ENCODE data around the gene SLC4A8.

The SLC4A8 gene

GRCh38 chr12:51441583-51441982, 17.0 kb downstream of the SLC4A8 start:
- TF ChIP-seq ZFP3 (CRISPR knock-in tag; IDR thresholded peaks at IDR 0.05) (no peak), ZNF565 (CRISPR knock-in tag; conservative IDR thresholded peaks at IDR 0.05; ENCODE audit: low read depth) (no peak), ZC3H10 (CRISPR knock-in tag; IDR thresholded peaks at IDR 0.05) (no peak), TSHZ2 (CRISPR knock-in tag; IDR thresholded peaks at IDR 0.05) (no peak), ESRRG (CRISPR knock-in tag; IDR thresholded peaks at IDR 0.05) (no peak), BACH2 (CRISPR knock-in tag; IDR thresholded peaks at IDR 0.05; ENCODE audit: borderline replicate concordance) (no peak), CREB5 (CRISPR knock-in tag; IDR thresholded peaks at IDR 0.05; ENCODE audit: low read depth) (no peak), RARB (CRISPR knock-in tag; IDR thresholded peaks at IDR 0.05) (no peak), CSDC2 (CRISPR knock-in tag; IDR thresholded peaks at IDR 0.05) (no peak), PPARA (CRISPR knock-in tag; IDR thresholded peaks at IDR 0.05; ENCODE audit: borderline replicate concordance) (no peak), OSR1 (CRISPR knock-in tag; IDR thresholded peaks at IDR 0.05) (no peak)
- TF ChIP-seq, protein P1, sequence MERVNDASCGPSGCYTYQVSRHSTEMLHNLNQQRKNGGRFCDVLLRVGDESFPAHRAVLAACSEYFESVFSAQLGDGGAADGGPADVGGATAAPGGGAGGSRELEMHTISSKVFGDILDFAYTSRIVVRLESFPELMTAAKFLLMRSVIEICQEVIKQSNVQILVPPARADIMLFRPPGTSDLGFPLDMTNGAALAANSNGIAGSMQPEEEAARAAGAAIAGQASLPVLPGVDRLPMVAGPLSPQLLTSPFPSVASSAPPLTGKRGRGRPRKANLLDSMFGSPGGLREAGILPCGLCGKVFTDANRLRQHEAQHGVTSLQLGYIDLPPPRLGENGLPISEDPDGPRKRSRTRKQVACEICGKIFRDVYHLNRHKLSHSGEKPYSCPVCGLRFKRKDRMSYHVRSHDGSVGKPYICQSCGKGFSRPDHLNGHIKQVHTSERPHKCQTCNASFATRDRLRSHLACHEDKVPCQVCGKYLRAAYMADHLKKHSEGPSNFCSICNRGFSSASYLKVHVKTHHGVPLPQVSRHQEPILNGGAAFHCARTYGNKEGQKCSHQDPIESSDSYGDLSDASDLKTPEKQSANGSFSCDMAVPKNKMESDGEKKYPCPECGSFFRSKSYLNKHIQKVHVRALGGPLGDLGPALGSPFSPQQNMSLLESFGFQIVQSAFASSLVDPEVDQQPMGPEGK (CRISPR knock-in tag; IDR thresholded peaks at IDR 0.05; ENCODE audit: borderline replicate concordance): no peak
- TF ChIP-seq, protein P2, sequence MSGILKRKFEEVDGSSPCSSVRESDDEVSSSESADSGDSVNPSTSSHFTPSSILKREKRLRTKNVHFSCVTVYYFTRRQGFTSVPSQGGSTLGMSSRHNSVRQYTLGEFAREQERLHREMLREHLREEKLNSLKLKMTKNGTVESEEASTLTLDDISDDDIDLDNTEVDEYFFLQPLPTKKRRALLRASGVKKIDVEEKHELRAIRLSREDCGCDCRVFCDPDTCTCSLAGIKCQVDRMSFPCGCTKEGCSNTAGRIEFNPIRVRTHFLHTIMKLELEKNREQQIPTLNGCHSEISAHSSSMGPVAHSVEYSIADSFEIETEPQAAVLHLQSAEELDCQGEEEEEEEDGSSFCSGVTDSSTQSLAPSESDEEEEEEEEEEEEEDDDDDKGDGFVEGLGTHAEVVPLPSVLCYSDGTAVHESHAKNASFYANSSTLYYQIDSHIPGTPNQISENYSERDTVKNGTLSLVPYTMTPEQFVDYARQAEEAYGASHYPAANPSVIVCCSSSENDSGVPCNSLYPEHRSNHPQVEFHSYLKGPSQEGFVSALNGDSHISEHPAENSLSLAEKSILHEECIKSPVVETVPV (CRISPR knock-in tag; IDR thresholded peaks at IDR 0.05): no peak
- ATAC-seq: no peak

GRCh38 chr12:51442324-51442723, 17.7 kb downstream of the SLC4A8 start:
- no peak for ATAC-seq
- no peak for TF ChIP-seq CREB5 (CRISPR knock-in tag; IDR thresholded peaks at IDR 0.05; ENCODE audit: low read depth)
- TF ChIP-seq TOX (CRISPR knock-in tag; IDR thresholded peaks at IDR 0.05; ENCODE audit: borderline replicate concordance): no peak
- no peak for TF ChIP-seq ZNF565 (CRISPR knock-in tag; conservative IDR thresholded peaks at IDR 0.05; ENCODE audit: low read depth)
- TF ChIP-seq RARB (CRISPR knock-in tag; IDR thresholded peaks at IDR 0.05): no peak
- TF ChIP-seq POU6F1 (CRISPR knock-in tag; IDR thresholded peaks at IDR 0.05; ENCODE audit: borderline replicate concordance, low read depth): no peak
- TF ChIP-seq, protein P2 (CRISPR knock-in tag; IDR thresholded peaks at IDR 0.05): no peak
- TF ChIP-seq TSHZ2 (CRISPR knock-in tag; IDR thresholded peaks at IDR 0.05): no peak
- no peak for TF ChIP-seq TCF4 (CRISPR knock-in tag; IDR thresholded peaks at IDR 0.05; ENCODE audit: borderline replicate concordance)
- TF ChIP-seq ESRRG (CRISPR knock-in tag; IDR thresholded peaks at IDR 0.05): no peak
- no peak for TF ChIP-seq GLIS3 (CRISPR knock-in tag; IDR thresholded peaks at IDR 0.05)
- no peak for TF ChIP-seq ARNTL (CRISPR knock-in tag; IDR thresholded peaks at IDR 0.05; ENCODE audit: borderline replicate concordance, low read depth)
- no peak for TF ChIP-seq ISL1 (CRISPR knock-in tag; IDR thresholded peaks at IDR 0.05)
- TF ChIP-seq SNAI2 (CRISPR knock-in tag; IDR thresholded peaks at IDR 0.05): no peak
- TF ChIP-seq ZFP30 (CRISPR knock-in tag; IDR thresholded peaks at IDR 0.05): no peak
- no peak for TF ChIP-seq ZFP3 (CRISPR knock-in tag; IDR thresholded peaks at IDR 0.05)
- TF ChIP-seq ZNF70 (CRISPR knock-in tag; IDR thresholded peaks at IDR 0.05): no peak
- TF ChIP-seq, protein P1 (CRISPR knock-in tag; IDR thresholded peaks at IDR 0.05; ENCODE audit: borderline replicate concordance): no peak
- no peak for TF ChIP-seq BACH2 (CRISPR knock-in tag; IDR thresholded peaks at IDR 0.05; ENCODE audit: borderline replicate concordance)
